Upper lobe of left lung (tissue), 4 donors: Measurements from ENCODE around the gene PTPN13.

Experiments used
- CTCF ChIP-seq, 6 experiments: fragments of 450-650 bp in 4 of 6; fragments of 200-600 bp in 2 of 6; sonication (generic) in 2 of 6; IDR thresholded peaks; one replicate each; pipeline ENCODE4 v1.5.1; 2016 to 2019; ENCODE audit warnings: antibody characterized with exemption in 6 of 6
- POLR2A ChIP-seq, 4 donors: fragments of 450-650 bp; IDR thresholded peaks; one replicate each; pipeline ENCODE4 v1.5.1; 2016 to 2017; ENCODE audit warnings: antibody characterized with exemption in 4 of 4, mild to moderate bottlenecking in 2 of 4
- POLR2AphosphoS5 ChIP-seq, 2 donors: sonication (generic); formaldehyde crosslinking; IDR thresholded peaks; one replicate each; pipeline ENCODE4 v1.5.1; 2017; ENCODE audit warnings: antibody characterized with exemption in 2 of 2

GRCh38 chr4:86771141-86771540 lies 177.0 kb downstream of the PTPN13 start:
- TF ChIP-seq CTCF (IDR thresholded peaks at IDR 0.05) (no peak), POLR2AphosphoS5 (IDR thresholded peaks at IDR 0.05) (no peak), POLR2A (IDR thresholded peaks at IDR 0.05) (no peak)
